Measurements from ENCODE around the gene SCN1B.

GRCh38 chr19:35011737-35012682 is 18.3 kb upstream of the SCN1B start:
- TF ChIP-seq, protein P1, sequence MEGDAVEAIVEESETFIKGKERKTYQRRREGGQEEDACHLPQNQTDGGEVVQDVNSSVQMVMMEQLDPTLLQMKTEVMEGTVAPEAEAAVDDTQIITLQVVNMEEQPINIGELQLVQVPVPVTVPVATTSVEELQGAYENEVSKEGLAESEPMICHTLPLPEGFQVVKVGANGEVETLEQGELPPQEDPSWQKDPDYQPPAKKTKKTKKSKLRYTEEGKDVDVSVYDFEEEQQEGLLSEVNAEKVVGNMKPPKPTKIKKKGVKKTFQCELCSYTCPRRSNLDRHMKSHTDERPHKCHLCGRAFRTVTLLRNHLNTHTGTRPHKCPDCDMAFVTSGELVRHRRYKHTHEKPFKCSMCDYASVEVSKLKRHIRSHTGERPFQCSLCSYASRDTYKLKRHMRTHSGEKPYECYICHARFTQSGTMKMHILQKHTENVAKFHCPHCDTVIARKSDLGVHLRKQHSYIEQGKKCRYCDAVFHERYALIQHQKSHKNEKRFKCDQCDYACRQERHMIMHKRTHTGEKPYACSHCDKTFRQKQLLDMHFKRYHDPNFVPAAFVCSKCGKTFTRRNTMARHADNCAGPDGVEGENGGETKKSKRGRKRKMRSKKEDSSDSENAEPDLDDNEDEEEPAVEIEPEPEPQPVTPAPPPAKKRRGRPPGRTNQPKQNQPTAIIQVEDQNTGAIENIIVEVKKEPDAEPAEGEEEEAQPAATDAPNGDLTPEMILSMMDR (IDR thresholded peaks at IDR 0.05; ENCODE audit: insufficient read depth, low read length, poor library complexity, severe bottlenecking) = no peak
- no peak for TF ChIP-seq EZH2phosphoT487 (conservative IDR thresholded peaks at IDR 0.05; ENCODE audit: low read length)
